NCI-H1417 (cell line): ENCODE measurements around the gene DYNLRB2.

Source experiments
- DNase-seq, 3 experiments: peaks; one replicate each; lab custom pipeline; 2025; lab: John Stamatoyannopoulos, UW

Gene DYNLRB2

DNA sequence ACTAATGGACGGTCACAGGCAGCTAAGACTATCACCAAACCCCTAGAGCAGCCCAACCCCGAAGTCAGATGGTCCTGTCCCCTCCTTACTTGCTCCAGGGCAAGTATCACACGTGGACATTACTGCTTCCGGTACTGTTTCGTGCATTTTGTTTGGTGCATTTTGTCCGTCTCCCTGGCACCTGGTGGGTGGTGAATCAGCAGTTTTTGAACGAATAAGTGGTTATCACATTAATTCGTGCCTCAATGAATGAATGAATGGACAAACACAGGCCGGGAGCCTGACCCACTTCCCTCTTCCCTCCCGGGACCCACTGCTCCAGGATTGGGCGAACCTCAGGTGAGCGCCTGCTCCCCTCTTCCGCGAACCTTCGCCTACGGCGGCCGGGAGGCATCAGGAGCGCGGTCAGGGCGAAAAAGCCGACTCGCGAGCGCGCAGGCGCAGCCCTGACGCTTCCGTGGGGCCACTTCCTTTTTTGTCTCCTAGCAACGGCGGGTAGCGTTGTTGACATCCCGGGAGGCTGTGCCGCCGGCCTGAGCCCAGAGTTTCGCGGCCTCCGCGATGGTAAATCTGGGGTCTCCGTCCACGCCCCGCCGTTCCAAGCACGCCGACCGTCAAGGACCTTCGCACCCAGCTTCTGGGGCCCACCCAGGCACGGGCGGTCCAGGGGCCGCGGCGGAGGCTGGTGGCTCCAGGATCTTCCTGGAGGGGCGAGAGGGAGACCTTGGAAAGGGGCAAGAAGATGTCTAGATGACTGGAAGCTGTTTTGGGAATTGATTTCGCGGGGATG is at the start of gene DYNLRB2:
Gene DYNLRB2, plus strand, starts transcription at position 478 of the 790 bp plus-strand sequence. Its CDS starts 84 bp downstream, at position 562.
- DNase-seq: peak; percentile 90 to 96 (median 92)

DNA sequence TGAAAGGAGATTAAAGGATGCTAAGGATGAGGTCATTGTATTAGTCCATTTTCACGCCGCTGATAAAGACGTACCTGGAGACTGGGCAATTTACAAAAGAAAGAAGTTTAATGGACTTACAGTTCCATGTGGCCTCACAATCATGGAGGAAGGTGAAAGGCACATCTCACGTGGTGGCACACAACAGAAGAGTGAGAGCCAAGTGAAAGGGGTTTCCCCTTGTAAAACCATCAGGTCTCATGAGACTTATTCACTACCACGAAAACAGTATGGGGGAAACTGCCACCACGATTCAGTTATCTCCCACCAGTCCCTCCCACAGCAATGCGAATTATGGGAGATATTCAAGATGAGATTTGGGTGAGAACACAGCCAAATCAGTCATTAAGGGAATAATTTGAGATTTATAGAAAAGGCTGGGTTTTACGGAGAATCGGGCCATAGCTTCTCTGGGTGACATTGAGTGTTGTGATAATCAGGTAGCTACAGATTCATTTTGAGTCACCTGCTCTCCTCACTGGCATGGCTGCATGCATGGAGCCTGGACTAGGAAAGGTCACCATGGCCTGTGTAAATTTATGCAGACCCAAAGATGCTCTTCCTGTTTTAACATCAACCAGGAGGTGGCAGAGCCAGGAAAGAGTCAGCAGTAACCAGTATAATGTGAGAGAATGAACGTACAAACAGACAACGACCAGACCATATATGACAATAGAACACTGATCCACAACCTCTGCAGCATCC is 40.5 kb upstream of the DYNLRB2 start:
- DNase-seq: no peak

DNA sequence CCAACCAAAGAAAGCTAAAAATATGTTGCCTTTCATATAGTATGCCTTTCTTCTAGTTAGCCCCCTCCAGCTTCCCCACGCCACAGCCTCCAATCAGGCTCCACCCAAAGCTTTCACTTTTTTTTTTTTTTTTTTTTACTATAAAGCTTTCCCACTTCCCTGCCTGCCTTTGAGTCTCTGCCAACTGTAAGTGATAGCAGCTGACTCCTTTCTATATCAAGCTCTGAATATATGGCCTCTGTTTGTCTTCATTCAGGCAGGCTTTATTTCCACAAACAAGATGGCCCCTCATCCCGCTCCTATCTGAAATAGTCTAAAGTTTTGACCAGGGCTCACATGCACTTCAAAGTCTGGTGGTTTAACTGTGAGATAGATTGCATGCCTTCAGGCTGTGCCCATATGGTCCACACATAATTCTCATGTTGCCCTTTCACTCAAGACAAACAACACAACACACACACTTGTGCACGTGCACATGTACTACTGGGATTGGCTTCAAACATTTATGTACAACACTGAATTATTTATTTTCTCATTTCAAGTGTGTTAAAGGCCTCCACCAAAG is 39.8 kb upstream of the DYNLRB2 start:
- no peak for DNase-seq

- DNase-seq: no peak
Measured at GRCh38 chr16:80503107-80503506, 37.7 kb upstream of the DYNLRB2 start.

DNA sequence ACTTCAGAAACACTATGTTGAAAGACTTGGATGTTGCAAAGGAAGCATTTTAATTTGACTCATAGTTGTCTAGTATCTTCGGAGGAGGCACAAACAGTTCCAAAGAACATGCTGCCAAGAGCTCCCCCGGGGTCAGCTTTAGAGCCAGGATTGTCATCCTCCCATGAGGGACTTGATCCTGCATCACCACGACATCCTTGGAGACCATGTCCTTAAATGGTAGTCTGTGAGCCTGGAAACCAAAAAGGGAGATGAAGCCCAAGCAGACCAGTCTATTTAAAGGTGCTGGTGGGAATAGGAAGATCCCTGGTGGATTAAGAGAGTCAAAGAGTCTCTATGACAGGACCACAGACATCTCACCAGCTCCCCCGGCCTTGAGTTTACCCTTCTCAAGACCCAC is 33.3 kb upstream of the DYNLRB2 start:
- no peak for DNase-seq

GRCh38 chr16:80509872-80510271 is 30.9 kb upstream of the DYNLRB2 start:
- DNase-seq: no peak

GRCh38 chr16:80511824-80512592 is 28.8 kb upstream of the DYNLRB2 start:
- no peak for DNase-seq

DNA sequence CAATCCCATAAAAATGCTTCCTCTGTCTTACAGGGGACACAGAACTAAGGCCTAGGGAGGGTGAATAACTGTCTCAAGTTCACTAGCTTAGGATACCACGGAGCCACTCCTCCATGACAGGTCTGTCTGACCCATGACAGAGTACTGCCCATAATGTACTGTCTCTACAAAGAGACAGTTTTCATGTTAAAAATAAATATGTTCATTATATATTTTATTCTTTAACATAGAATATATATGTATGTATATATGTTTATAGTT is 28.3 kb upstream of the DYNLRB2 start:
- no peak for DNase-seq

DNA sequence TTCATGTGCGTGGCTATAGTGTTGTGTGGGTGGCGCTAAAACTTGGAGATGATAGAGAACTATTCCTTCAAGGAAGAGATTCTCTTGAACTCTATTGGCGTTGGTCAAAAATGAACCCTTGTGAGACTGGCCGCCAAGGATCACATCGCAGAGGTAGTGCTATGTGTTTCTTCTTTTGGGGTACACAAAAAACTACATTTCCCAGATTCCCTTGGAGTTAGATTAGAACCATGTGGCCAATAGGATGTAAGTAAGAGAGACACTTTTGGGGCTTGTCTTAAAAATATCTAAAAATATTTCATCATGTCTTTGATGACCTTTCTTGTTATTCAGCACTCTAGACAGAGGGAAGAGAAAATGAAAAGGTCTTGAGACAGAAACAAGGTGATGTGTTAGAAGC is 25.4 kb upstream of the DYNLRB2 start:
- no peak for DNase-seq

- no peak for DNase-seq
Measured at GRCh38 chr16:80517846-80518245, 22.9 kb upstream of the DYNLRB2 start.

GRCh38 chr16:80518436-80518835 is 22.4 kb upstream of the DYNLRB2 start:
- DNase-seq: no peak

DNA sequence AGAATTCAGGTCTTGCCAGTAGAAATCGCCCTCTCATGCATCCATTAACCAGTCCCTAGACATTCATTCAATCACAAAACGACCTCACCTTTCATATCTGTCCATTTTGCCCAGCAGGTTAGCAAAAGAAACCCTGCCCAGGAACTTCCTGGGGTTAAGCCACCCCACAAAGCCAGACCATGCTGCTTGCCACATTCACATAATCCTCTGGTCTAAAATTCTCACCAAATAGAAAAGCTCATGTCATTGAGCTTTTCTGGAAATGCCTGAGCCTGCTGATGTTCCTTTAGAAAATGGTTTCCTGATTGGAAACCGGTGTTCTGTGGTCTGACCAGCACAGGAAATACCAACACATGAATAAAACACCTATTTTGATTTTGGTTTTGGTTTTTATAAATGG is 21.6 kb upstream of the DYNLRB2 start:
- DNase-seq: no peak

DNA sequence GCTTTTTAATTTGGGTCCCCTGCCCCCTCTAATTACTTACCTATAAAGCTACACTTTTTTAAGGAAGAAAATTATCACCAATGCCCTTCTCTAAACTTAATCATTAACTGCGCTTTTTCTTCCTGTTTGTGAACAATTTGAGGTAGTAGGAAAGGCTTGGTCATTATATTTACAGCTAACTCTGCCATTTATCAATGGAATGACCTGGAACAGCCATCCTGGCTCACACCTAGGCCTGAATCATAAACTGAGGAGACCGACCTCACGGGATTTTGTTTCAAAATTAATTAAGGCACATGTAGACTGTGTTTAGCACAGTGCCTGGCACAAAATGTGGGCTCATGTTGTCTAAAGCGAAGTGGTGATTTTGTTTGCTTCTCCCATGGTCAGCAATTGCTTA is 15.4 kb upstream of the DYNLRB2 start:
- no peak for DNase-seq

DNA sequence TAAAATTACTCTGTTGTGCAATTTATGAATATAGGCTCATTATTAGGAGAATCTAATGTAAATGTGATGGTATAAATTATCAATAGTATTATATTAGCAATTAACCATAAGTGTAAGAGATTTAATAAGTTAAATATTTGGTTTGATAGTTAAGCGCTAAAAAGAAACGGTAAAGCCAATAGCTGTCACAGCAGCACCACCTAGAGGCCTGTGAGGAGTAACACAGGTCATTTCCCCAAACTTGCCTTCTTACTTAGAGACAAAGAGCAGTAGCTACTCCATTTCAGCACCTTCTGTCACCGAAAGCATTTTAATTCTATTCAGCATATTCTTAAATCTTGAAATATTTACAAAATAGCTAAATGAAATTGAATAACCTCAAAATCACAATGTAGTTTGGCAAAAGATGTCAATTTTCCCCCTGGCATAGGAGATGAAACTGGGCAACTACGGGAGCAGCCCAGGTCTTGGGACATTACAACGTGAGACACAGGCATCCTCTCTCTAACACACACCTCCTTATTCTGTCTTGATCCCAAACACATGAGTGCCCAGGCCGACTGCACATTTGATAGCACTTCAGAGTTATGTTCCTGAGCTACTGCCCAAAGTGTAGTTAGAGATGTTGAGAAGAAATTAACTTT is 14.3 kb upstream of the DYNLRB2 start:
- DNase-seq: peak in 2 of 3 experiments; percentile 57 to 73

DNA sequence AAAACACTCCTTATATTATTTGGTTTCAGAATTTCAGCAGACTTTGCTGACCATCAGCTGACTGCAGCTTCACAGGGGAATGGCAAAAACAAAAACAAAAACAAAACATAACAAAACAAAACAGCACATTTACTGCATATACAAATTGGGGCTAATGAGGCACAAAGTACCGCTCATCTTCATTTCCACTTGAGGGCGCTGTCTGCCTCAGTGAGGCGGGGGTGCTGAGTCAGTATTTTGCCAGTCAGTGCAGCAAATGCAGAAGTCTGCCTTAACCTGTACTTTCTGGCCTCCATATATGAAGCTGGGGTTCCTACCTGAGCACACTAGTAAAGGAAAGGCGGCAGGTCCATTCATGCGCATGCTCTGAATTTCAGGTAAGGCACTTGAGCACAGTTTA is 13.5 kb upstream of the DYNLRB2 start:
- DNase-seq: peak in 1 of 3 experiments; percentile 5

GRCh38 chr16:80530479-80530878 is 10.3 kb upstream of the DYNLRB2 start:
- DNase-seq: no peak

GRCh38 chr16:80536238-80536637 is 4.6 kb upstream of the DYNLRB2 start:
- DNase-seq: no peak

GRCh38 chr16:80541306-80541694 is 507 bp downstream of the DYNLRB2 start:
- DNase-seq: no peak

GRCh38 chr16:80543162-80543561 is 2.4 kb downstream of the DYNLRB2 start:
- no peak for DNase-seq

DNA sequence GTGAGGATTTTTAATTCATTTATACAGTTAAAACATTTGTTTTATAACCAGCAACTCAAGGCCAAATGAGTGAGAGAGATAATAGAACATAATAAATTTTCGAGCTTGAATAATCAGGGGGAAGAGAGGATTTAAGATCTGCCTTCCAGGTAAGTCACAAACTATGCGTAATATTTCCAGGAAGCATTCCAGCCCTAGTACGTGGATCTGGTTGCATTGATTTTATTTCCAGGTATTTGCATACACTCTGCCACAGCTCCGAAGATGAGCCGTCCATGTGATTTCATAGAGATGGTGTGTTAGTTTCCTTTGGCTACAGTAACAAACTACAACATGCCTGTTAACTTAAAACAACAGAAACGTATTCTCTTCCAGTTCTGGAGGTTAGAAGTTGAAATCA is 3.5 kb downstream of the DYNLRB2 start:
- no peak for DNase-seq

DNA sequence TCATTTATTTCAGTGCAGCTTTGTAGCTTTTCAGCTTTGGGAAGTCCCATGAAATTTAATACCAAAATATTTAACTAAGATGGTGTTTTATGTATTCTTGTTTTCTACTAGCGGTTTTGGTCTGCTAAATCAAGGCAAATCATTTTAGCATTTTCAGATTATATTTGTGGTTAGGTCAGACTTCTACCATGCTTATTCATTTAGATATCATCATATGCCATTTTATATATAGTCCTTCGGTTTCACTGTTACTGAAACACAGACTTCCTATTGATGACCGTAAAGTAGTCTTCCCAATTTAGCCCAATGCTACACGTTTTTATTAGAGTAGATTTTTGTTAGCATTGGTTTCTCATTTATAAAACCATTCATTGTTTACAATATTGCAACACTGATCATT is 5.5 kb downstream of the DYNLRB2 start:
- DNase-seq: no peak

GRCh38 chr16:80547145-80547544 is 6.4 kb downstream of the DYNLRB2 start:
- no peak for DNase-seq
